NT2/D1 (cell line): ENCODE measurements around the gene AK8.

Experiments used
- DNase-seq: peaks from one replicate; pipeline ENCODE4 v3.0.0-alpha.2; 2011; ENCODE audit warnings: low read depth, low spot score
- H3K27me3 ChIP-seq: 2 replicates; pipeline ENCODE4 v1.6.0; 2011; ENCODE audit warnings: mild to moderate bottlenecking; ENCODE audit not compliant: insufficient read length, insufficient read depth
- H3K36me3 ChIP-seq: 2 replicates; pipeline ENCODE4 v1.6.1; 2011; ENCODE audit warnings: mild to moderate bottlenecking, low read length, mixed read lengths; ENCODE audit not compliant: insufficient read depth, insufficient read length
- H3K4me1 ChIP-seq: 2 replicates; pipeline ENCODE4 v1.5.1; 2011; ENCODE audit not compliant: insufficient read depth, insufficient read length
- H3K4me3 ChIP-seq: 2 replicates; pipeline ENCODE4 v1.5.1; 2011; ENCODE audit warnings: low read depth; ENCODE audit not compliant: insufficient read length
- H3K9ac ChIP-seq: 2 replicates; pipeline ENCODE4 v1.6.0; 2011; ENCODE audit warnings: low read depth; ENCODE audit not compliant: insufficient read length
- H3K9me3 ChIP-seq: 2 replicates; pipeline ENCODE4 v1.5.1; 2011; ENCODE audit warnings: mild to moderate bottlenecking, low read length; ENCODE audit not compliant: insufficient read depth
- SUZ12 ChIP-seq: IDR thresholded peaks from 2 replicates; pipeline ENCODE4 v1.6.1; 2011; ENCODE audit not compliant: insufficient read length, insufficient read depth; ENCODE audit errors: extremely low read depth
- YY1 ChIP-seq: IDR thresholded peaks from 2 replicates; pipeline ENCODE4 v1.6.1; 2011; ENCODE audit not compliant: insufficient read length, insufficient read depth
- ZNF274 ChIP-seq: IDR thresholded peaks from 2 replicates; pipeline ENCODE4 v1.6.1; 2011; ENCODE audit warnings: mild to moderate bottlenecking, low read depth, low read length

AK8 gene

GRCh38 chr9:132820169-132820944, 57.7 kb downstream of the AK8 start:
- Histone ChIP-seq H3K9me3 (no peaks in the 10 kb centered on the region), H3K27me3 (no peaks in the 10 kb centered on the region), H3K9ac (no peak overlapping the region), H3K4me1 (no peaks in the 10 kb centered on the region), H3K36me3 (no peaks in the 10 kb centered on the region), H3K4me3 (no peak overlapping the region)
- no peak for DNase-seq
- TF ChIP-seq ZNF274 (no peak), SUZ12 (no peak), YY1 (no peak)

GRCh38 chr9:132818588-132818987, 59.5 kb downstream of the AK8 start:
- no peak for DNase-seq

DNA sequence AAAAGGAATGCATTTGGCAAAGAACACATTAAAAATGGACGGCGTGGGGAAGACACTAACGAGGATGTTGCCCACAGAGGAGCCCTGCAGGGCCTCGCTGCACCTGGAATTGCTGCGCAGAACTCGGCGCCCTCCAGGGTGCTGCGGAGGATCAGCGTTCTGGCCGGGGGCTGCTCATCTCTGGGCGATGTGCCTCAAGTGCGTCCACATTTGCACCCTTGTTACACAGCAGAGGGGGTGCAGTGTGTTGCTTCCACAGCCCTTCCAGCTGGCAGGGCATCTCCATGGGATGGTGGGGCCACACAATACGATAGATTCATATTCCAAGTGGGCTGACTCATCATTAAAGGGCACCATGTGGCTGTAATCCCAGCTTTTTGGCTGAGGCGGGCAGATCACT, 63.1 kb downstream of the AK8 start:
- Histone ChIP-seq H3K36me3 (no peaks in the 10 kb centered on the region), H3K9ac (no peak overlapping the region), H3K27me3 (no peaks in the 10 kb centered on the region), H3K9me3 (no peaks in the 10 kb centered on the region), H3K4me1 (no peaks in the 10 kb centered on the region), H3K4me3 (no peak overlapping the region)
- no peak for TF ChIP-seq YY1
- no peak for TF ChIP-seq ZNF274
- no peak for TF ChIP-seq SUZ12
- no peak for DNase-seq

More at GRCh38 chr9:132818588-132818987, 59.5 kb downstream of the AK8 start:
- TF ChIP-seq SUZ12 (no peak), YY1 (no peak), ZNF274 (no peak)
- no peaks in the 10 kb centered on the region for H3K4me1 ChIP-seq
- no peaks in the 10 kb centered on the region for H3K36me3 ChIP-seq
- no peak overlapping the region for H3K4me3 ChIP-seq
- H3K9me3 ChIP-seq = no peaks in the 10 kb centered on the region
- no peaks in the 10 kb centered on the region for H3K27me3 ChIP-seq
- H3K9ac ChIP-seq = no peak overlapping the region

DNA sequence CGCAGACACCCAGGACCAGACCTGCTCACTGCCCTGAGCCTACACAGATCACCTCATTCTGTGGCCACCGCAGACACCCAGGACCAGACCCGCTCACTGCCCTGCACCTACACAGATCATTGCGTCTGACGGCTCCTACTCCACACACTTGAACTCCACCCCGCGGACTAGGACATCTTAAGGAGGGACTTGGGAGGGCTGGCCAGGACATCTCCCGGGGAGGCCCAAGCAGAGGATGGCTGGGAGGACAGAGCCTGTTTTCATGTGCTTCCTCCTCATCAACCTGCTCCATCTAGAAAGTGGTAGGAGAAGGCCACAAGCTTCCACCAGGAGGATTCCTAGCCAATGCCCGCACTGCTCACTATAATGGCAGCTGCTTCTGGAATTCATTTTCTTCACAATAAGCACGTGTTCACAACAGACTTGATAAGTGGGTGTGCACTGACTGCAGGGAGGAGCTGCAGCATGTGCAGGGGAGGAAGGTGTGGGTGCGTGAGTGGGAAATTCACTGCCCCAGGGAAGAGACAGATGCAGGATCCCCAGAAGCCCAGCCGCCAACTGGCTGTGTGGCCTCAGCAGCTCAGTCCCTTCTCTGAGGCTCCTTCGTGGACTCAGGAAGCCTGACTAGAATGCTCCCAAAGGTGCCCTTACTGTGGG, 64.8 kb downstream of the AK8 start:
- no peaks in the 10 kb centered on the region for H3K9me3 ChIP-seq
- H3K4me1 ChIP-seq = no peaks in the 10 kb centered on the region
- H3K36me3 ChIP-seq = no peaks in the 10 kb centered on the region
- H3K9ac ChIP-seq = no peak overlapping the region
- no peaks in the 10 kb centered on the region for H3K27me3 ChIP-seq
- H3K4me3 ChIP-seq = no peak overlapping the region
- TF ChIP-seq SUZ12 (no peak), YY1 (no peak), ZNF274 (no peak)
- DNase-seq = no peak

DNA sequence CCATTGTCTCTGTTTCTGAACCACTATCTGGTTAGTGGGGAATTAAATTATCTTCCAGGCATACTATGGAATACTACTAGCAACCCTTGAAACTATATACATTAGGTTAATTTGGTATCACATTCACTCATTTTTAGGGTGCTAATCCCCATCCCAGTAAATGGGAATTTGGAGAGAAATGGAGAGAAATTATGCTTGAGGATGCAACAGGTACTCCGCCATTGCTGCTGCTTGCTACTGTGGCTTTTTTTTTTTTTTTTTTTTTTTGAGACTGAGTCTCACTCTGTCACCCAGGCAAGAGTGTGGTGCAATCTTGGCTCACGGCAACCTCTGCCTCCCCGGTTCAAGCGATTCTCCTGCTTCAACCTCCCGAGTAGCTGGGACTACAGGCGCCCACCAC, 66.1 kb downstream of the AK8 start:
- H3K4me3 ChIP-seq = no peak overlapping the region
- TF ChIP-seq YY1 = no peak
- no peak for TF ChIP-seq SUZ12
- no peak for TF ChIP-seq ZNF274
- H3K27me3 ChIP-seq = no peaks in the 10 kb centered on the region
- no peaks in the 10 kb centered on the region for H3K36me3 ChIP-seq
- no peak overlapping the region for H3K9ac ChIP-seq
- H3K4me1 ChIP-seq = peaks cover 2% of the 10 kb centered on the region
- no peaks in the 10 kb centered on the region for H3K9me3 ChIP-seq
- no peak for DNase-seq

DNA sequence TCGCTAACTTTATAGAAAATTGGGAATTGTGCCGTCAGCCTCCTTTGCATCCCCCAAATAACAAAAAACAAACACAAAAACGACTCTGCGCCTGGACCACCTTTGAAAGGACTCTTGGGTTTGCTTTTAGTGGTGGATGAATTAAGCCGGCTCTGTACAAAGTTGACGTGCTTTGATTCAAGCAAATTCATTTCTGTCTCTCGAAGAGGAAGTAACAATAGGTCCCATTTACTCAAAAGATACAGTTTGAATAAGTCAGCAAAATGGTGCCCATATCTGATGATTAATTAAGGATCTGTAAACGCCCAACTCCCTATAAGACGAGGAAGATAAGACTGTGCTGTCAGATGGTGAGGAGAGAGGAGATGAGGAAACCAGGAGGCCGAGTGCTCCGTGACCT, 67.8 kb downstream of the AK8 start:
- Histone ChIP-seq H3K36me3 (no peaks in the 10 kb centered on the region), H3K4me1 (peaks cover 2% of the 10 kb centered on the region), H3K9ac (no peak overlapping the region), H3K9me3 (no peaks in the 10 kb centered on the region), H3K27me3 (no peaks in the 10 kb centered on the region), H3K4me3 (no peak overlapping the region)
- no peak for DNase-seq
- TF ChIP-seq YY1 (no peak), SUZ12 (no peak), ZNF274 (no peak)

GRCh38 chr9:132809677-132810271, 68.3 kb downstream of the AK8 start:
- DNase-seq = no peak
- no peak for TF ChIP-seq YY1
- TF ChIP-seq SUZ12 = no peak
- TF ChIP-seq ZNF274 = no peak
- no peak overlapping the region for H3K9ac ChIP-seq
- no peak overlapping the region for H3K4me3 ChIP-seq
- H3K4me1 ChIP-seq = peaks cover 2% of the 10 kb centered on the region
- H3K36me3 ChIP-seq = no peaks in the 10 kb centered on the region
- H3K9me3 ChIP-seq = no peaks in the 10 kb centered on the region
- no peaks in the 10 kb centered on the region for H3K27me3 ChIP-seq
